Activated T-helper 17 cell treated with anti-CD3 and anti-CD28 coated beads, Interleukin-2, amount 50 U/mL, for 72 hours (primary cell): ENCODE results near the gene MADD. TPM values are rescaled to one million over a fixed set of nuclear protein-coding genes. Genes with fewer than 3 reads are reported as not detected.

Experiments
- ATAC-seq: fragments of 150-1000 bp; cut with Tn5 transposase; replicated peaks from 2 replicates; pipeline ENCODE4 v1.10.0; 2021; ENCODE audit warnings: mild to moderate bottlenecking, moderate library complexity
- H3K27ac Mint-ChIP-seq: one replicate; pipeline ENCODE4 v1.8.0; 2022; ENCODE audit warnings: mixed read lengths
- H3K27me3 Mint-ChIP-seq: one replicate; pipeline ENCODE4 v1.8.0; 2022; ENCODE audit warnings: mixed read lengths
- H3K36me3 Mint-ChIP-seq: one replicate; pipeline ENCODE4 v1.8.0; 2022; ENCODE audit warnings: low read depth, mild to moderate bottlenecking, mixed read lengths
- H3K4me1 Mint-ChIP-seq: one replicate; pipeline ENCODE4 v1.8.0; 2022; ENCODE audit warnings: mixed read lengths
- H3K4me3 Mint-ChIP-seq: one replicate; pipeline ENCODE4 v1.8.0; 2022; ENCODE audit warnings: mild to moderate bottlenecking, mixed read lengths
- H3K9me3 Mint-ChIP-seq: one replicate; pipeline ENCODE4 v1.8.0; 2022; ENCODE audit warnings: mixed read lengths
- total RNA-seq, 2 donors: library from RNA; stranded (reverse); gene quantifications; one replicate each; pipeline ENCODE4 v1.2.3, GENCODE V29; 2022

Gene MADD
- 100 to 1,000 TPM in 1 of 2 donors, 10 to 100 TPM in 1; 60.1 to 112 TPM for total RNA-seq

DNA sequence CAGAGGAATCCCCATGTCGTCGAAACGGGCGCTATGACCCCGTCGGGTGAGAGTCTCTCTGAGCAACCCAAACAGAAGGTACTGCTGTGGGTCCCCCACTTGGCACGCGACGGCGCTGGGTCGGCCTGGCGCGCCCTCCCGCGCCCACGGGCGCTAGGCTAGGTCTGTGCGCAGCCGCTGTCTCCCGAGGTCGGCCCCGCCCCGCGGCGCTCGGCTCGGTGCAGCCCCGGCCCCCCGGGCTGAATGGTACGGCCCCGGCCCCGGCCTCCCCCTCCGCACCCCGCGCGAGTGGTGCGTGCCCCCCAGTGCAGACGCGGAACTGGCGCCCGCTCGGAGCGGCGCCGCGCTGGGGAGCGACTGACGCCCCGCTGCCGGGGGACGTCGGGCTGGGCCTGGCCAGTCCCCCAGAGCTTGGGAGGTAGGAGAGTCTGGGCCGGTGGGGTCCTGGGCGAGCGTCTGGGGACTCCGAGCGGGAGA, at the start of gene MADD:
MADD (plus strand) TSS at position 305 of the 477 bp plus-strand sequence.
- peaks cover 32% of the 10 kb centered on the region for H3K4me1 Mint-ChIP-seq
- peak within 1 kb of the TSS; percentile 86 for H3K4me3 Mint-ChIP-seq
- peak; percentile 82 for ATAC-seq
- H3K27me3 Mint-ChIP-seq, result no peaks in the 10 kb centered on the region
- peaks cover 40% of the 10 kb centered on the region for H3K36me3 Mint-ChIP-seq
- peak within 1 kb of the TSS; percentile 99 for H3K27ac Mint-ChIP-seq
- no peaks in the 10 kb centered on the region for H3K9me3 Mint-ChIP-seq

- Mint-ChIP-seq H3K27ac (peak overlapping the region; percentile 78), H3K4me3 (peak overlapping the region; percentile 42), H3K36me3 (peaks cover 97% of the 10 kb centered on the region), H3K4me1 (peaks cover 24% of the 10 kb centered on the region), H3K9me3 (no peaks in the 10 kb centered on the region), H3K27me3 (no peaks in the 10 kb centered on the region)
- no peak for ATAC-seq
These were observed 49.5 kb upstream of the MADD start for GRCh38 chr11:47220401-47220821.

DNA sequence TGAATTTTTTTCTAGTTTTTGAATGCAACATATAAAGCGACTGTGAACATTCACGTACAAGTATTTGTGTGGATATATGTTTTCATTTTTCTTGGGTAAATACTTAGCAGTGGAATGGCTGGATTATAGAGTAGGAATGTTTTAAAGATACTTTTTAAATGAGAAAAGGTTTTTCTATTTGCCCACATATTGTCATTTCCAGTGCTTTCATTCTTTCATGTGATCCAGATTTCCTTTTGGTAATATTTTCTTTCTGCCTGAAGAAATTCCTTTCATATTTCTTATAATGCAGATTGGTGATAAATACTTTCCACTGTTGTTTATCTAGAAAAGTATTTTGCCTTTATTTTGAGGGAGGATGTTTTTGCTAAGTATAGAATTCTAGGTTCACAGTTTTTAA, 47.2 kb upstream of the MADD start:
- Mint-ChIP-seq H3K9me3 (no peaks in the 10 kb centered on the region), H3K36me3 (peaks cover 97% of the 10 kb centered on the region), H3K4me1 (peaks cover 27% of the 10 kb centered on the region), H3K27ac (peak overlapping the region; percentile 20), H3K27me3 (no peaks in the 10 kb centered on the region), H3K4me3 (no peak overlapping the region)
- no peak for ATAC-seq

GRCh38 chr11:47225552-47226400, 44.2 kb upstream of the MADD start:
- Mint-ChIP-seq H3K27me3 (no peaks in the 10 kb centered on the region), H3K4me3 (peak overlapping the region; percentile 59), H3K27ac (peak overlapping the region; percentile 28), H3K4me1 (peaks cover 17% of the 10 kb centered on the region), H3K36me3 (peaks cover 97% of the 10 kb centered on the region), H3K9me3 (no peaks in the 10 kb centered on the region)
- ATAC-seq, result peak; percentile 99

- Mint-ChIP-seq H3K4me3 (no peak overlapping the region), H3K36me3 (peaks cover 98% of the 10 kb centered on the region), H3K27me3 (no peaks in the 10 kb centered on the region), H3K27ac (peak overlapping the region; percentile 35), H3K4me1 (peaks cover 17% of the 10 kb centered on the region), H3K9me3 (no peaks in the 10 kb centered on the region)
- ATAC-seq, result no peak
These were observed 40.8 kb upstream of the MADD start for GRCh38 chr11:47229161-47229560.

GRCh38 chr11:47233051-47233450, 36.9 kb upstream of the MADD start:
- H3K27ac Mint-ChIP-seq, result no peak overlapping the region
- no peaks in the 10 kb centered on the region for H3K9me3 Mint-ChIP-seq
- H3K4me1 Mint-ChIP-seq, result peaks cover 23% of the 10 kb centered on the region
- H3K36me3 Mint-ChIP-seq, result peaks cover 98% of the 10 kb centered on the region
- H3K27me3 Mint-ChIP-seq, result no peaks in the 10 kb centered on the region
- no peak overlapping the region for H3K4me3 Mint-ChIP-seq
- no peak for ATAC-seq

GRCh38 chr11:47233989-47234668, 35.8 kb upstream of the MADD start:
- no peaks in the 10 kb centered on the region for H3K9me3 Mint-ChIP-seq
- H3K27me3 Mint-ChIP-seq, result no peaks in the 10 kb centered on the region
- peak; percentile 35 for ATAC-seq
- H3K27ac Mint-ChIP-seq, result peak overlapping the region; percentile 73
- peaks cover 98% of the 10 kb centered on the region for H3K36me3 Mint-ChIP-seq
- H3K4me1 Mint-ChIP-seq, result peaks cover 20% of the 10 kb centered on the region
- H3K4me3 Mint-ChIP-seq, result peak overlapping the region; percentile 46

DNA sequence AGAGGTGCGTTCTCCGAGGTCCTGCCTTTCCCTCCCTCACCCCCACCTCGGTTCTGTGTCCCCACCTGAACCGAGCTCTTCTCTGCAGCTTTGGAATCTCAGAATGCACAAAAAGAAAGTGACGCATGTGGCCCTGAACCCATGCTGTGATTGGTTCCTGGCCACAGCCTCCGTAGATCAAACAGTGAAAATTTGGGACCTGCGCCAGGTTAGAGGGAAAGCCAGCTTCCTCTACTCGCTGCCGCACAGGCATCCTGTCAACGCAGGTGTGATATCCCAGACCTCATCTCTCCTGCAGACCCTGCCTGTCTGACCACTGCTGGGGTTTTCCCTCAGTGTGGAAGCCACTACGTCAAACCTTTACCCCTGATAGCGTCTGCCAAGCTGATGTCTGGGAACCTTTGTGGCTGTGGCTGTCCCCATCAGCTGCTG, 35.2 kb upstream of the MADD start:
- peak; percentile 60 for ATAC-seq
- H3K4me3 Mint-ChIP-seq, result peak overlapping the region; percentile 46
- peaks cover 17% of the 10 kb centered on the region for H3K4me1 Mint-ChIP-seq
- peaks cover 98% of the 10 kb centered on the region for H3K36me3 Mint-ChIP-seq
- H3K9me3 Mint-ChIP-seq, result no peaks in the 10 kb centered on the region
- peak overlapping the region; percentile 73 for H3K27ac Mint-ChIP-seq
- no peaks in the 10 kb centered on the region for H3K27me3 Mint-ChIP-seq

DNA sequence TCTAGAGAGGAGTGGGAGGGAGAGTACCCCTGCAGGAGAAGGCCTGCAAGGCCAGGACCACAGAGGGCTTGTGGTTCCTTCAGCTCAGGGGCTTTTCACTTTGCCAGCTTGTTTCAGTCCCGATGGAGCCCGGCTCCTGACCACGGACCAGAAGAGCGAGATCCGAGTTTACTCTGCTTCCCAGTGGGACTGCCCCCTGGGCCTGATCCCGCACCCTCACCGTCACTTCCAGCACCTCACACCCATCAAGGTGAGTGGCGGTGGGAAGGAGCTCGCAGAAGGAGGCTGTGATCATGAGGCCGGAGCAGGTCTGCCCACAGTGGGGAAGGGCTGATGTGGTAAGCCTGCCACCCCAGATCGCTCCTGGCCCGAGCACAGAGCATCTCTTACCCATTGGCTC, 34.8 kb upstream of the MADD start:
- H3K27me3 Mint-ChIP-seq, result no peaks in the 10 kb centered on the region
- no peaks in the 10 kb centered on the region for H3K9me3 Mint-ChIP-seq
- peak overlapping the region; percentile 46 for H3K4me3 Mint-ChIP-seq
- peak overlapping the region; percentile 73 for H3K27ac Mint-ChIP-seq
- peaks cover 17% of the 10 kb centered on the region for H3K4me1 Mint-ChIP-seq
- H3K36me3 Mint-ChIP-seq, result peaks cover 98% of the 10 kb centered on the region
- no peak for ATAC-seq

- Mint-ChIP-seq H3K4me1 (peaks cover 22% of the 10 kb centered on the region), H3K27ac (peak overlapping the region; percentile 46), H3K27me3 (no peaks in the 10 kb centered on the region), H3K4me3 (no peak overlapping the region), H3K36me3 (peaks cover 98% of the 10 kb centered on the region), H3K9me3 (no peaks in the 10 kb centered on the region)
- no peak for ATAC-seq
These were observed 33.5 kb upstream of the MADD start for GRCh38 chr11:47236482-47236881.

DNA sequence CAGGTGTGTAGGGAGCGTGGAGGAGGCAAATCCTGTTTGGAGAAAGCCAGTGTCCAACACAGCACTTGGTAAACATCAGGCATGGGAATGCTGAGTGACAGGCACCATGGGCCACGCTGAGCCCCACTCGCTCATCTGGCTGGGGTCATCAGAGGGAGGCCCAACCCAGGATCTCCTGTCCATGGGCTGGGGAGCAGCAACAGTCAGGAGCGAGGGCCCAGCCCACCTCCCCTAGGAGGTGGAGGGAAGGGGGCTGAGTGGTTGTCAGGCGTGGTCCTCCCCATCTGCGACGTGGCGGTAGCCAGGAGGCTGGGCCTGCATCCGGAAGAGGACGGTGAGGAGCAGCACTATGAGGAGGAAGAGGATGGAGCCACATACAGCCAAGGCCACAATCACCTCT, 30.1 kb upstream of the MADD start:
- H3K36me3 Mint-ChIP-seq, result peaks cover 100% of the 10 kb centered on the region
- H3K27me3 Mint-ChIP-seq, result no peaks in the 10 kb centered on the region
- ATAC-seq, result no peak
- no peak overlapping the region for H3K27ac Mint-ChIP-seq
- no peaks in the 10 kb centered on the region for H3K9me3 Mint-ChIP-seq
- H3K4me1 Mint-ChIP-seq, result peaks cover 27% of the 10 kb centered on the region
- no peak overlapping the region for H3K4me3 Mint-ChIP-seq

- no peaks in the 10 kb centered on the region for H3K27me3 Mint-ChIP-seq
- peak overlapping the region; percentile 84 for H3K27ac Mint-ChIP-seq
- no peaks in the 10 kb centered on the region for H3K9me3 Mint-ChIP-seq
- H3K36me3 Mint-ChIP-seq, result peaks cover 93% of the 10 kb centered on the region
- no peak overlapping the region for H3K4me3 Mint-ChIP-seq
- ATAC-seq, result peak; percentile 65
- peaks cover 16% of the 10 kb centered on the region for H3K4me1 Mint-ChIP-seq
These were observed 28.1 kb upstream of the MADD start for GRCh38 chr11:47241841-47242301.

DNA sequence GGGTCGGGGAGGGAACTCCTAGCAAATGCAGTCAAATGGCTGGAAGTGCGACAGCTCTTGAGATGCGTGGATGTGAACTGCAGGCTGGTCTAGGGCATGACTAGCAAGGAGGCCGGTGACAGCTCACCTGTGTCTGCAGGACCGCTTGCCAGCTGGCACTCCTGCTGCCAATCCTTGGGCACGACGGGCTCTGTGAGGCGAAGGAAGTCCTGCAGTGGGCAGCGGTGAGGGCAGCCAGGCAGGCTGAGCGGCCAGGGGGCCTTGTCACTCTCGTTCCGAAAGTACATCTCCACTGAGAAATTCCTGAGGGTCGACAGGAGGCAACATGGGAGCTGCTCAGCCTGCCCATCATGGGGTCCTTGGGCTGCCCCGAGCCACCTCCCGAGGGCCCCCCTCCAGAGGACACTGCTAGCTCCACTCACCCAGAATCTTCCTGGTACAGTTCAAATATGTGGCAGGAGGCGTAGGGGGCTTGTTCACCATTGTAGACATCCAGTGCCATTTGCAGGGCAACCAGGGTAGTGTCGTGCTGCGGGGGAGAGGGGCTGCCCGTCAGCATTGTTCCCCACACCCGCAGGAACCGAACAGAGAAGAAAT, 27.2 kb upstream of the MADD start:
- ATAC-seq, result no peak
- Mint-ChIP-seq H3K27me3 (no peaks in the 10 kb centered on the region), H3K27ac (peak overlapping the region; percentile 84), H3K36me3 (peaks cover 85% of the 10 kb centered on the region), H3K4me1 (peaks cover 14% of the 10 kb centered on the region), H3K9me3 (no peaks in the 10 kb centered on the region), H3K4me3 (no peak overlapping the region)

- Mint-ChIP-seq H3K4me1 (peaks cover 14% of the 10 kb centered on the region), H3K36me3 (peaks cover 78% of the 10 kb centered on the region), H3K27me3 (no peaks in the 10 kb centered on the region), H3K27ac (peak overlapping the region; percentile 84), H3K4me3 (no peak overlapping the region), H3K9me3 (no peaks in the 10 kb centered on the region)
- no peak for ATAC-seq
These were observed 26.5 kb upstream of the MADD start for GRCh38 chr11:47243454-47243853.
